IMR-90 (cell line): ENCODE results near the gene NMRAL1.
A peak's percentile ranks its signal among the peaks of the same experiment; 100 is the strongest.

Source experiments
- BHLHE40 ChIP-seq: fragments of 150-350 bp; IDR thresholded peaks from 2 replicates; pipeline ENCODE4 v1.6.1; 2016; ENCODE audit warnings: mild to moderate bottlenecking, low read depth, low read length
- CEBPB ChIP-seq: IDR thresholded peaks from 2 replicates; pipeline ENCODE4 v1.6.1; 2012; ENCODE audit warnings: low read depth, low read length, improper control_type of control experiment
- FOS ChIP-seq: fragments of 150-350 bp; IDR thresholded peaks from 2 replicates; pipeline ENCODE4 v1.6.1; 2016; ENCODE audit warnings: low read depth, low read length
- MAFK ChIP-seq: IDR thresholded peaks from 2 replicates; pipeline ENCODE4 v1.6.1; 2012; ENCODE audit warnings: low read depth, low read length, improper control_type of control experiment
- MXI1 ChIP-seq: IDR thresholded peaks from 2 replicates; pipeline ENCODE4 v1.6.1; 2012; ENCODE audit warnings: low read depth, mild to moderate bottlenecking, low read length, moderate library complexity, borderline replicate concordance
- NFE2L2 ChIP-seq: fragments of 150-350 bp; IDR thresholded peaks from 2 replicates; pipeline ENCODE4 v1.6.1; 2016; ENCODE audit warnings: low read depth, mild to moderate bottlenecking, low read length
- POLR2A ChIP-seq: IDR thresholded peaks from 2 replicates; pipeline ENCODE4 v1.6.1; 2012; ENCODE audit warnings: mild to moderate bottlenecking, low read depth, low read length
- RAD21 ChIP-seq: IDR thresholded peaks from 2 replicates; pipeline ENCODE4 v1.6.1; 2012; ENCODE audit warnings: low read length, improper control_type of control experiment
- RCOR1 ChIP-seq: IDR thresholded peaks from 2 replicates; pipeline ENCODE4 v1.6.1; 2012; ENCODE audit warnings: mild to moderate bottlenecking, low read length, improper control_type of control experiment; ENCODE audit not compliant: insufficient replicate concordance
- RFX5 ChIP-seq: IDR thresholded peaks from 2 replicates; pipeline ENCODE4 v1.8.0; 2012; ENCODE audit warnings: low read depth, mild to moderate bottlenecking, low read length, moderate library complexity
- SMC3 ChIP-seq: fragments of 150-350 bp; IDR thresholded peaks from 2 replicates; pipeline ENCODE4 v1.6.1; 2016; ENCODE audit warnings: low read depth, mild to moderate bottlenecking, antibody characterized with exemption, low read length, moderate library complexity
- TF ChIP-seq, protein P1 (sequence below): conservative IDR thresholded peaks from 2 replicates; pipeline ENCODE4 v1.5.1; 2012; ENCODE audit warnings: mild to moderate bottlenecking, low read depth, low read length, improper control_type of control experiment
- TF ChIP-seq, protein P2 (sequence below): fragments of 150-350 bp; IDR thresholded peaks from 2 replicates; pipeline ENCODE4 v1.6.1; 2017; ENCODE audit warnings: mild to moderate bottlenecking, antibody characterized with exemption, low read length, low read depth
- TF ChIP-seq, protein P3 (sequence below): fragments of 150-350 bp; IDR thresholded peaks from 2 replicates; pipeline ENCODE4 v1.6.1; 2016; ENCODE audit warnings: low read depth, mild to moderate bottlenecking, low read length, moderate library complexity, borderline replicate concordance

DNA sequence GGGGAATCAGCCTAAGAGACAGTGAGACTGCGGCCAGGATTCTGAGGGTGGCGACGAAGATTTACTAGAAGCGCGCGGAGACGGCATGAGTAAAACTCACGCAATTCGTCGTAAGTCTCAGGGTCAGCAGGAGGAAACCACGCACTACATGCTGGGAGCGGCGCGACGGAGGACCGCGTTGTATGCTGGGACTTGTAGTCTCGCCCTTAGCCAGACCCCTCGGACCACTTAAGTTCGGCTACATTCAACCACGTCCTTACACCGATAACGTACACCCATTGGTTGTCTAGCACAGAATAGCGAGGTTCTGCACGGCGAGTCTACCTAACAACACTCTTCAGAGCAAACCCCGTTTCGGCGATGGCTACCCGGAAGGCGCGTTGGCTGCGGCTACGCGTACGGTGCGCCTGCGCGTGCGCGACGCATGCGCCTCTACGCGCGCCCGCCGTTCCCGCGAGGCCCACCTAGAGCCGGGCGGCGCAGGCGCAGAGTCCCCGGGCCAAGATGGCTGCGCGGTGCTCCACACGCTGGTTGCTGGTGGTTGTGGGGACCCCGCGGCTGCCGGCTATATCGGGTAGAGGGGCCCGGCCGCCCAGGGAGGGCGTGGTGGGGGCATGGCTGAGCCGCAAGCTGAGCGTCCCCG lies 48.9 kb downstream of the NMRAL1 start, which contains the start of gene DNAJA3:
- TF ChIP-seq, protein P1, sequence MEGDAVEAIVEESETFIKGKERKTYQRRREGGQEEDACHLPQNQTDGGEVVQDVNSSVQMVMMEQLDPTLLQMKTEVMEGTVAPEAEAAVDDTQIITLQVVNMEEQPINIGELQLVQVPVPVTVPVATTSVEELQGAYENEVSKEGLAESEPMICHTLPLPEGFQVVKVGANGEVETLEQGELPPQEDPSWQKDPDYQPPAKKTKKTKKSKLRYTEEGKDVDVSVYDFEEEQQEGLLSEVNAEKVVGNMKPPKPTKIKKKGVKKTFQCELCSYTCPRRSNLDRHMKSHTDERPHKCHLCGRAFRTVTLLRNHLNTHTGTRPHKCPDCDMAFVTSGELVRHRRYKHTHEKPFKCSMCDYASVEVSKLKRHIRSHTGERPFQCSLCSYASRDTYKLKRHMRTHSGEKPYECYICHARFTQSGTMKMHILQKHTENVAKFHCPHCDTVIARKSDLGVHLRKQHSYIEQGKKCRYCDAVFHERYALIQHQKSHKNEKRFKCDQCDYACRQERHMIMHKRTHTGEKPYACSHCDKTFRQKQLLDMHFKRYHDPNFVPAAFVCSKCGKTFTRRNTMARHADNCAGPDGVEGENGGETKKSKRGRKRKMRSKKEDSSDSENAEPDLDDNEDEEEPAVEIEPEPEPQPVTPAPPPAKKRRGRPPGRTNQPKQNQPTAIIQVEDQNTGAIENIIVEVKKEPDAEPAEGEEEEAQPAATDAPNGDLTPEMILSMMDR, result no peak
- TF ChIP-seq, protein P2, sequence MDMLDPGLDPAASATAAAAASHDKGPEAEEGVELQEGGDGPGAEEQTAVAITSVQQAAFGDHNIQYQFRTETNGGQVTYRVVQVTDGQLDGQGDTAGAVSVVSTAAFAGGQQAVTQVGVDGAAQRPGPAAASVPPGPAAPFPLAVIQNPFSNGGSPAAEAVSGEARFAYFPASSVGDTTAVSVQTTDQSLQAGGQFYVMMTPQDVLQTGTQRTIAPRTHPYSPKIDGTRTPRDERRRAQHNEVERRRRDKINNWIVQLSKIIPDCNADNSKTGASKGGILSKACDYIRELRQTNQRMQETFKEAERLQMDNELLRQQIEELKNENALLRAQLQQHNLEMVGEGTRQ, result no peak; the same call in 1 of the 2 replicates
- TF ChIP-seq POLR2A (peak; percentile 92), RAD21 (0 out of 2 replicates have a peak, but pooled peaks have one; percentile 9), RFX5 (no peak), CEBPB (peak; percentile 77), RCOR1 (no peak), BHLHE40 (no peak), NFE2L2 (no peak), FOS (no peak; the same call in 1 of the 2 replicates), MAFK (no peak; the same call in 1 of the 2 replicates), SMC3 (no peak), MXI1 (peak; percentile 81)
- TF ChIP-seq, protein P3, sequence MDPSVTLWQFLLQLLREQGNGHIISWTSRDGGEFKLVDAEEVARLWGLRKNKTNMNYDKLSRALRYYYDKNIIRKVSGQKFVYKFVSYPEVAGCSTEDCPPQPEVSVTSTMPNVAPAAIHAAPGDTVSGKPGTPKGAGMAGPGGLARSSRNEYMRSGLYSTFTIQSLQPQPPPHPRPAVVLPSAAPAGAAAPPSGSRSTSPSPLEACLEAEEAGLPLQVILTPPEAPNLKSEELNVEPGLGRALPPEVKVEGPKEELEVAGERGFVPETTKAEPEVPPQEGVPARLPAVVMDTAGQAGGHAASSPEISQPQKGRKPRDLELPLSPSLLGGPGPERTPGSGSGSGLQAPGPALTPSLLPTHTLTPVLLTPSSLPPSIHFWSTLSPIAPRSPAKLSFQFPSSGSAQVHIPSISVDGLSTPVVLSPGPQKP, result no peak
